ENCODE data around the gene ADGRG3.
A peak's percentile ranks its signal among the peaks of the same experiment; 100 is the strongest.

Gene ADGRG3

GRCh38 chr16:57663917-57664661 lies 4.0 kb upstream of the ADGRG3 start:
- H3K4me3 ChIP-seq (replicated peaks in 1 of 2; ENCODE audit: low read depth in 2 of 2, low read length in 2 of 2), result no peak overlapping the region
- DNase-seq (ENCODE audit: low read depth in 2 of 2), result no peak
- TF ChIP-seq CTCF (IDR thresholded peaks at IDR 0.05; ENCODE audit: low read depth, low read length), result no peak

GRCh38 chr16:57664662-57665025 lies 3.5 kb upstream of the ADGRG3 start:
- no peak overlapping the region for H3K4me3 ChIP-seq (replicated peaks in 1 of 2; ENCODE audit: low read depth in 2 of 2, low read length in 2 of 2)
- TF ChIP-seq CTCF (IDR thresholded peaks at IDR 0.05; ENCODE audit: low read depth, low read length), result no peak
- no peak for DNase-seq (ENCODE audit: low read depth in 2 of 2)

- H3K4me3 ChIP-seq (replicated peaks in 1 of 2; ENCODE audit: low read depth in 2 of 2, low read length in 2 of 2), result no peak overlapping the region
- no peak for DNase-seq (ENCODE audit: low read depth in 2 of 2)
- no peak for TF ChIP-seq CTCF (IDR thresholded peaks at IDR 0.05; ENCODE audit: low read depth, low read length)
Observed at GRCh38 chr16:57665541-57665940, 2.6 kb upstream of the ADGRG3 start.

DNA sequence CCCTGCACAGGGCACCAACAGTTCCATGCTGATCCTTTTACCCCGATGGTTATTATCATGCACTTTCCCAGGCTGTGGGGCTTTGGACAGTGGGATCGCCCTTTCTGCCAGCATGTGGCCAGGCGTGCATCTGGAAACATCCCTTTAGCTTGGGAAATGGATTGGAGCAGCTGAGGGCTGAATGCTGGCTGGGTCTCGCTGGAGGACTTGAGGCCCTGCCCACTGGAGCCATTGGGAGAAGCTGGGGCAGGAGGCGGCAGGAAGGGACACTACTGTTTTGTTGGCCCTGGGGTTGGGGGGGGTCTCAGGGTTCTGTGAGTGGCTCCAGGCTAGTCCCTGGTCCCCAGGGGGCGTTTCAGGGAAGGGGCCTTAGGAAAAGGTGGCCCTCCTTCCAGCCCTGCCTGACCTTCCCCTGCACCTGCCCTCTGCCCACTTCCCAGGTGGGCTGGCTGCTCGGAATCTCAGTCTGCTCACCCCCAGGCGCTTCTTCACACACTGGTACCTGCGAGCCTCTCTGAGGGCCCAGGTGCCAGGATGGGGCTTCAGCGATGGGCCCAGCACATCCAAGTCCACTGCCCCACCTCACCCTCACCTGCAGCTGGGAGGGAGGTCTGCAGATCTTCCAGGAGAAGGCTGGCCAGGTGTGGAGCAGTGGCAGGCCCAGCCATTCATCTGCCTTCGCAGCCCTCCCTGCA lies 1.6 kb upstream of the ADGRG3 start:
- no peak for TF ChIP-seq CTCF (IDR thresholded peaks at IDR 0.05; ENCODE audit: low read depth, low read length)
- no peak for DNase-seq (ENCODE audit: low read depth in 2 of 2)
- no peak overlapping the region for H3K4me3 ChIP-seq (replicated peaks in 1 of 2; ENCODE audit: low read depth in 2 of 2, low read length in 2 of 2)

- no peak for DNase-seq (ENCODE audit: low read depth in 2 of 2)
- no peak for TF ChIP-seq CTCF (IDR thresholded peaks at IDR 0.05; ENCODE audit: low read depth, low read length)
- no peak overlapping the region for H3K4me3 ChIP-seq (replicated peaks in 1 of 2; ENCODE audit: low read depth in 2 of 2, low read length in 2 of 2)
Observed at GRCh38 chr16:57667048-57667525, 1.0 kb upstream of the ADGRG3 start.

DNA sequence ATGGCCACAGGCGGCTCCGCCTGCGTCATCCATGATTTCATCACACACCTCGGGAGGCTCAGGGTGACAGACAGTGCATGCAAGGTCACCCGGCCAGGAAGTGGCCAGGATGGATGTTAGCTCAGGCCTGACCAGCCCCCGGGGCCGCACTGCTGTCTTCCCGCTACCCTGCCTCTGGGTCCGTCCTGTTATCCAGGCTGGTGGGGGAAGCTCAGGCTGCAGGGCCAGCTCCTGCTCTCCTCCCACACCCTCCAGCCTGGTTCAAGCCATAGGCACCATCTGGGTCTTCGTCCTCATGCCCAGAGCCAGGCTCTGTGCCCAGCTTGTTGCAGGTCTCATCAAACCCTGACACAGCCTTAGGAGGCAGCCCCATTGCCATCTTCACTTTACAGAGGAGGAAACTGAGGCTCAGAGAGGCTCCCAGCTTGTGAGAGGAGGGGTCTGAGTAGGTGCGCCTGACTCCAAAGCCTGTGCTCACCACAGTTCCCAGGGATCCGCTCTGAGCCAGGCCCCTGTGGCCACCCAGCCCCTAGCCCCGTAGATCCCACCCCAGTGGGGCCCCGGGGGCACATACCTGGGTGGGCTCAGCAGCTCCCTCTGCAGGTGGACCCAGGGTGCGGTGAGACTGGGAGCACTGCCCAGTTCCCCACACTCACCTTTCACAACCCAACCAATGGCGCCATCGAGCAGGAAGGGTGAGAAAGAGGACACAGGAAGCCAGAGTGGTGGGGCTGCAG lies 412 bp upstream of the ADGRG3 start:
- no peak overlapping the region for H3K4me3 ChIP-seq (replicated peaks in 1 of 2; ENCODE audit: low read depth in 2 of 2, low read length in 2 of 2)
- peak; percentile 11 for TF ChIP-seq CTCF (IDR thresholded peaks at IDR 0.05; ENCODE audit: low read depth, low read length)
- DNase-seq (ENCODE audit: low read depth in 2 of 2), result peak in 1 of 2 donors; percentile 51
